ENCODE data around the gene SPATS1. TPM values are rescaled to one million over a fixed set of nuclear protein-coding genes. Genes with fewer than 3 reads are reported as not detected.

Gene SPATS1
- polyA plus RNA-seq, 1 donor from 2014 or later = not detected

- no peaks in the 10 kb centered on the region for H4K20me1 ChIP-seq (ENCODE audit: insufficient read depth)
- H3K27me3 ChIP-seq (ENCODE audit: insufficient read depth, low read depth, low read length) = no peaks in the 10 kb centered on the region
- no peak overlapping the region for H3K9ac ChIP-seq (ENCODE audit: low read length)
- no peaks in the 10 kb centered on the region for H3K9me2 ChIP-seq (ENCODE audit: insufficient read depth, low read length)
- no peak for TF ChIP-seq MXI1 (conservative IDR thresholded peaks at IDR 0.05; ENCODE audit: poor library complexity, severe bottlenecking)
- no peak for TF ChIP-seq TAF1 (IDR thresholded peaks at IDR 0.05; ENCODE audit: low read depth)
- no peak for TF ChIP-seq CTCF (IDR thresholded peaks at IDR 0.05; ENCODE audit: poor library complexity, severe bottlenecking)
- no peak for TF ChIP-seq POLR2AphosphoS5 (IDR thresholded peaks at IDR 0.05)
- no peak for TF ChIP-seq REST (IDR thresholded peaks at IDR 0.05; ENCODE audit: borderline replicate concordance)
- no peak for TF ChIP-seq EP300 (conservative IDR thresholded peaks at IDR 0.05; ENCODE audit: poor library complexity, severe bottlenecking)
- no peak overlapping the region for H3K4me3 ChIP-seq (ENCODE audit: low read length)
- H3K36me3 ChIP-seq (ENCODE audit: insufficient read depth, low read length) = peaks cover under 1% of the 10 kb centered on the region
- H3K79me2 ChIP-seq (replicated peaks; ENCODE audit: insufficient read depth, low read length) = no peaks in the 10 kb centered on the region
- no peaks in the 10 kb centered on the region for H3F3A ChIP-seq (ENCODE audit: insufficient read depth, low read length, poor library complexity, severe bottlenecking)
- H2AFZ ChIP-seq (ENCODE audit: low read depth, low read length) = no peak overlapping the region
- no peak overlapping the region for H3K4me2 ChIP-seq (ENCODE audit: low read length)
- no peak overlapping the region for H3K27ac ChIP-seq (ENCODE audit: low read length)
- H3K9me3 ChIP-seq (ENCODE audit: low read length) = no peaks in the 10 kb centered on the region
These were observed 38.6 kb upstream of the SPATS1 start for GRCh38 chr6:44303842-44304241.

GRCh38 chr6:44304282-44305199 is 37.9 kb upstream of the SPATS1 start:
- Histone ChIP-seq H3K27me3 (ENCODE audit: insufficient read depth, low read depth, low read length) (no peaks in the 10 kb centered on the region), H3K9ac (ENCODE audit: low read length) (no peak overlapping the region), H3F3A (ENCODE audit: insufficient read depth, low read length, poor library complexity, severe bottlenecking) (no peaks in the 10 kb centered on the region), H3K9me3 (ENCODE audit: low read length) (no peaks in the 10 kb centered on the region), H3K36me3 (ENCODE audit: insufficient read depth, low read length) (peaks cover 4% of the 10 kb centered on the region), H3K4me3 (ENCODE audit: low read length) (no peak overlapping the region), H2AFZ (ENCODE audit: low read depth, low read length) (no peak overlapping the region), H4K20me1 (ENCODE audit: insufficient read depth) (no peaks in the 10 kb centered on the region), H3K79me2 (replicated peaks; ENCODE audit: insufficient read depth, low read length) (no peaks in the 10 kb centered on the region), H3K27ac (ENCODE audit: low read length) (no peak overlapping the region), H3K4me2 (ENCODE audit: low read length) (no peak overlapping the region), H3K9me2 (ENCODE audit: insufficient read depth, low read length) (no peaks in the 10 kb centered on the region)
- TF ChIP-seq CTCF (IDR thresholded peaks at IDR 0.05; ENCODE audit: poor library complexity, severe bottlenecking) (peak; percentile 73), SMC3 (conservative IDR thresholded peaks at IDR 0.05; ENCODE audit: poor library complexity) (peak; percentile 73), RAD21 (conservative IDR thresholded peaks at IDR 0.05) (peak; percentile 55), REST (IDR thresholded peaks at IDR 0.05; ENCODE audit: borderline replicate concordance) (no peak)
